Gastroesophageal sphincter (tissue), 4 donors: Measurements from ENCODE around the gene SERPING1. TPM values are rescaled to one million over a fixed set of nuclear protein-coding genes. Genes with fewer than 3 reads are reported as not detected.

ENCODE experiments used
- ATAC-seq: fragments of 150-250 bp; one replicate; pipeline ENCODE4 v1.9.1; 2016; ENCODE audit warnings: mild to moderate bottlenecking, moderate library complexity
- H3K27ac ChIP-seq, 4 donors: fragments of 200-600 bp; sonication (generic) in 3 of 4; 1 replicate in 3 of 4; 2 replicates in 1 of 4; pipeline ENCODE4 v1.5.1; 2016 to 2019
- H3K27me3 ChIP-seq: fragments of 200-600 bp; sonication (generic); one replicate; pipeline ENCODE4 v1.5.1; 2019
- H3K36me3 ChIP-seq, 2 donors: fragments of 200-600 bp; sonication (generic); one replicate each; pipeline ENCODE4 v1.5.1; 2019; ENCODE audit warnings: control low read depth in 1 of 2
- H3K4me1 ChIP-seq, 3 donors: fragments of 200-600 bp; sonication (generic); 1 replicate in 2 of 3; 2 replicates in 1 of 3; pipeline ENCODE4 v1.5.1; 2016 to 2019; ENCODE audit warnings: control low read depth in 2 of 3
- H3K4me3 ChIP-seq, 2 donors: fragments of 200-600 bp; sonication (generic); one replicate each; pipeline ENCODE4 v1.5.1; 2019; ENCODE audit warnings: mild to moderate bottlenecking in 1 of 2, moderate library complexity in 1 of 2
- H3K9me3 ChIP-seq, 3 donors: fragments of 200-600 bp; sonication (generic); one replicate each; pipeline ENCODE4 v1.5.1; 2017 to 2019; ENCODE audit warnings: control low read depth in 2 of 3
- CTCF ChIP-seq, 4 experiments: fragments of 200-600 bp in 2 of 4; fragments of 450-650 bp in 2 of 4; sonication (generic) in 1 of 4; IDR thresholded peaks; one replicate each; pipeline ENCODE4 v1.5.1; 2017 to 2019; ENCODE audit warnings: antibody characterized with exemption in 4 of 4, mild to moderate bottlenecking in 2 of 4, moderate library complexity in 2 of 4
- EP300 ChIP-seq: sonication (generic); formaldehyde crosslinking; IDR thresholded peaks from one replicate; pipeline ENCODE4 v1.6.1; 2017; ENCODE audit warnings: antibody characterized with exemption, mild to moderate bottlenecking
- POLR2A ChIP-seq, 2 donors: fragments of 450-650 bp; IDR thresholded peaks; one replicate each; pipeline ENCODE4 v1.6.1; 2017; ENCODE audit warnings: antibody characterized with exemption in 2 of 2, mild to moderate bottlenecking in 2 of 2, moderate library complexity in 1 of 2
- POLR2AphosphoS5 ChIP-seq: sonication (generic); formaldehyde crosslinking; IDR thresholded peaks from one replicate; pipeline ENCODE4 v1.6.1; 2017; ENCODE audit warnings: antibody characterized with exemption
- WGBS, 2 donors: methylation state at CpG; one replicate each; pipeline ENCODE4 v1.1.5; 2018; ENCODE audit warnings: low coverage in 1 of 2; 5-methylcytosine and 5-hydroxymethylcytosine counted together
- total RNA-seq, 4 donors: library from RNA; depleted of rRNA; stranded (reverse); fragments of >200 nt; gene quantifications; one replicate each; pipeline ENCODE4 v1.1.0, GENCODE V29; 2016

The SERPING1 gene
- total RNA-seq, 4 donors from 2014 or later, result 237 to 689 (median 443) TPM

- no peak overlapping the region for H3K27ac ChIP-seq
- 28 to 44% methylated on average over 3 of the region's 4 CpGs for WGBS, 2 donors
- ATAC-seq, result no peak
- TF ChIP-seq EP300 (no peak), CTCF (IDR thresholded peaks at IDR 0.05) (no peak), POLR2A (IDR thresholded peaks at IDR 0.05) (no peak)
- no peak overlapping the region for H3K4me3 ChIP-seq
- no peaks in the 10 kb centered on the region for H3K27me3 ChIP-seq
- no peaks in the 10 kb centered on the region for H3K36me3 ChIP-seq
- H3K4me1 ChIP-seq, result peaks cover 0 to 8% (median 2%) of the 10 kb centered on the region in 3 donors
- no peaks in the 10 kb centered on the region for H3K9me3 ChIP-seq
Observed at GRCh38 chr11:57574061-57574460, 23.4 kb upstream of the SERPING1 start.

- WGBS, 2 donors, result 84 to 85% methylated on average over 2 to 7 of the region's 9 CpGs
- H3K36me3 ChIP-seq, result no peaks in the 10 kb centered on the region
- H3K27ac ChIP-seq, result no peak overlapping the region
- ATAC-seq, result no peak
- H3K4me3 ChIP-seq, result no peak overlapping the region
- H3K27me3 ChIP-seq, result peaks cover 5% of the 10 kb centered on the region
- TF ChIP-seq EP300 (no peak), POLR2AphosphoS5 (no peak), CTCF (IDR thresholded peaks at IDR 0.05) (no peak), POLR2A (IDR thresholded peaks at IDR 0.05) (no peak)
- no peaks in the 10 kb centered on the region for H3K4me1 ChIP-seq
- no peaks in the 10 kb centered on the region for H3K9me3 ChIP-seq
Observed at GRCh38 chr11:57584341-57584740, 13.1 kb upstream of the SERPING1 start.

GRCh38 chr11:57585301-57585700 is 12.2 kb upstream of the SERPING1 start:
- Histone ChIP-seq H3K27me3 (peaks cover 5% of the 10 kb centered on the region), H3K9me3 (no peaks in the 10 kb centered on the region), H3K4me1 (no peaks in the 10 kb centered on the region), H3K27ac (no peak overlapping the region), H3K36me3 (no peaks in the 10 kb centered on the region), H3K4me3 (no peak overlapping the region)
- ATAC-seq, result no peak
- TF ChIP-seq POLR2A (IDR thresholded peaks at IDR 0.05) (no peak), CTCF (IDR thresholded peaks at IDR 0.05) (no peak), POLR2AphosphoS5 (no peak), EP300 (no peak)

- TF ChIP-seq POLR2AphosphoS5 (no peak), EP300 (no peak), CTCF (IDR thresholded peaks at IDR 0.05) (no peak), POLR2A (IDR thresholded peaks at IDR 0.05) (no peak)
- peaks cover 5% of the 10 kb centered on the region for H3K27me3 ChIP-seq
- 0 to 100% methylated on average over 1 of the region's 2 CpGs for WGBS, 2 donors
Observed at GRCh38 chr11:57586711-57587245, 10.7 kb upstream of the SERPING1 start.

GRCh38 chr11:57588046-57588710 is 9.3 kb upstream of the SERPING1 start:
- no peak for ATAC-seq
- Histone ChIP-seq H3K27ac (no peak overlapping the region), H3K4me3 (no peak overlapping the region), H3K4me1 (no peaks in the 10 kb centered on the region), H3K9me3 (no peaks in the 10 kb centered on the region), H3K27me3 (no peaks in the 10 kb centered on the region), H3K36me3 (no peaks in the 10 kb centered on the region)
- WGBS, 2 donors, result 67 to 86% methylated on average over 1 to 3 of the region's 3 CpGs
- TF ChIP-seq CTCF (IDR thresholded peaks at IDR 0.05) (no peak), EP300 (no peak), POLR2A (IDR thresholded peaks at IDR 0.05) (no peak), POLR2AphosphoS5 (no peak)

More at GRCh38 chr11:57586711-57587245, 10.7 kb upstream of the SERPING1 start:
- no peaks in the 10 kb centered on the region for H3K36me3 ChIP-seq
- no peaks in the 10 kb centered on the region for H3K4me1 ChIP-seq
- ATAC-seq, result no peak
- H3K27ac ChIP-seq, result no peak overlapping the region
- H3K9me3 ChIP-seq, result no peaks in the 10 kb centered on the region
- H3K4me3 ChIP-seq, result no peak overlapping the region
